B cell (primary cell): ENCODE measurements around the gene PSD4. TPM values are rescaled to one million over a fixed set of nuclear protein-coding genes. Genes with fewer than 3 reads are reported as not detected.
A peak's percentile ranks its signal among the peaks of the same experiment; 100 is the strongest.

Experiments
- ATAC-seq: fragments of 200-7000 bp; cut with Tn5 transposase; one replicate; pipeline ENCODE4 v1.10.0; 2021; ENCODE audit warnings: low read depth, mild to moderate bottlenecking, moderate number of reproducible peaks, moderate library complexity
- CTCF ChIA-PET: fragments of 350-600 bp; sonication (Branson Sonifier 250); formaldehyde crosslinking; loops from one replicate; lab custom pipeline; 2021; ENCODE audit warnings: antibody characterized with exemption, inconsistent platforms; lab: Charles Lee
- POLR2A ChIA-PET: fragments of 350-600 bp; sonication (Branson Sonifier 250); formaldehyde crosslinking; loops from one replicate; lab custom pipeline; 2021; ENCODE audit warnings: antibody characterized with exemption; lab: Charles Lee
- DNase-seq: peaks from one replicate; pipeline ENCODE4 v3.0.0; 2013
- H2AFZ ChIP-seq: 2 replicates; pipeline ENCODE4 v1.6.1; 2012; ENCODE audit warnings: mild to moderate bottlenecking, low read depth, low read length; ENCODE audit not compliant: insufficient read depth, poor library complexity, severe bottlenecking
- H3K27ac ChIP-seq, 2 donors: 1 replicate in 1 of 2; 2 replicates in 1 of 2; pipeline ENCODE4 v1.5.1; 2012 to 2013; ENCODE audit warnings: low read length in 2 of 2, mild to moderate bottlenecking in 2 of 2, moderate library complexity in 1 of 2
- H3K27me3 ChIP-seq, 4 experiments: fragments of 200-600 bp in 1 of 4; sonication (generic) in 1 of 4; replicated peaks in 1 of 4; 1 replicate in 2 of 4; 2 replicates in 2 of 4; pipeline versions ENCODE4 v1.6.1 to v1.7.0; 2013 to 2016; ENCODE audit warnings: low read length in 3 of 4, mild to moderate bottlenecking in 2 of 4, mixed read lengths in 1 of 4, moderate library complexity in 1 of 4; ENCODE audit not compliant: insufficient read depth in 4 of 4, control insufficient read depth in 3 of 4; ENCODE audit errors: control extremely low read depth in 1 of 4
- H3K36me3 ChIP-seq, 2 experiments: replicated peaks in 1 of 2; 1 replicate in 1 of 2; 2 replicates in 1 of 2; pipeline versions ENCODE4 v1.6.1 to v1.7.1; 2013; ENCODE audit warnings: low read length in 1 of 2; ENCODE audit not compliant: insufficient read depth in 2 of 2, control insufficient read depth in 1 of 2; ENCODE audit errors: control extremely low read depth in 1 of 2, extremely low read depth in 1 of 2
- H3K4me1 ChIP-seq, 2 donors: fragments of 200-600 bp in 1 of 2; sonication (generic) in 1 of 2; 1 replicate in 1 of 2; 2 replicates in 1 of 2; pipeline versions ENCODE4 v1.5.1 to v1.6.1; 2013 to 2017; ENCODE audit warnings: low read length in 2 of 2; ENCODE audit not compliant: control insufficient read depth in 2 of 2, insufficient read depth in 2 of 2
- H3K4me2 ChIP-seq: replicated peaks from 2 replicates; pipeline ENCODE3; 2012; ENCODE audit warnings: mild to moderate bottlenecking, low read depth, low read length; ENCODE audit not compliant: poor library complexity, severe bottlenecking
- H3K4me3 ChIP-seq, 5 experiments: fragments of 200-600 bp in 1 of 5; sonication (generic) in 1 of 5; 1 replicate in 3 of 5; 2 replicates in 2 of 5; pipeline versions ENCODE4 v1.5.1 to v1.7.0; 2011 to 2016; ENCODE audit warnings: low read length in 4 of 5, mild to moderate bottlenecking in 4 of 5, low read depth in 2 of 5, control low read depth in 1 of 5, moderate library complexity in 1 of 5; ENCODE audit not compliant: insufficient read depth in 1 of 5; ENCODE audit errors: control extremely low read depth in 1 of 5, extremely low read depth in 1 of 5
- H3K79me2 ChIP-seq: fragments of 200-600 bp; sonication (generic); one replicate; pipeline ENCODE4 v1.6.0; 2016; ENCODE audit warnings: low read length; ENCODE audit not compliant: control insufficient read depth, insufficient read depth
- H3K9ac ChIP-seq: fragments of 200-600 bp; sonication (generic); 2 replicates; pipeline ENCODE4 v1.6.1; 2017; ENCODE audit warnings: mild to moderate bottlenecking, low read length, moderate library complexity
- H3K9me3 ChIP-seq, 3 donors: one replicate each; pipeline versions ENCODE4 v1.6.1 to v1.7.1; 2013; ENCODE audit warnings: low read length in 2 of 3; ENCODE audit not compliant: control insufficient read depth in 2 of 3, insufficient read depth in 1 of 3; ENCODE audit errors: control extremely low read depth in 1 of 3
- H4K20me1 ChIP-seq: 2 replicates; pipeline ENCODE4 v1.6.0; 2012; ENCODE audit warnings: mild to moderate bottlenecking, low read length; ENCODE audit not compliant: insufficient read depth, control insufficient read depth, poor library complexity, severe bottlenecking
- H3K27ac Mint-ChIP-seq: one replicate; pipeline ENCODE4 v1.8.0; 2021; ENCODE audit warnings: mixed read lengths
- H3K27me3 Mint-ChIP-seq: one replicate; pipeline ENCODE4 v1.8.0; 2021; ENCODE audit warnings: mixed read lengths
- H3K4me1 Mint-ChIP-seq: one replicate; pipeline ENCODE4 v1.8.0; 2021; ENCODE audit warnings: mixed read lengths
- H3K4me3 Mint-ChIP-seq: one replicate; pipeline ENCODE4 v1.8.0; 2021; ENCODE audit warnings: mixed read lengths
- H3K9me3 Mint-ChIP-seq: one replicate; pipeline ENCODE4 v1.8.0; 2022; ENCODE audit warnings: mixed read lengths; ENCODE audit not compliant: insufficient read depth
- CTCF ChIP-seq: fragments of 200-600 bp; IDR thresholded peaks from one replicate; pipeline ENCODE4 v1.8.0; 2022; ENCODE audit warnings: antibody characterized with exemption, mild to moderate bottlenecking
- EZH2 ChIP-seq: IDR thresholded peaks from 2 replicates; pipeline ENCODE4 v1.6.1; 2012; ENCODE audit warnings: borderline replicate concordance, low read depth, mild to moderate bottlenecking, moderate library complexity, low read length; ENCODE audit not compliant: insufficient read depth, poor library complexity, severe bottlenecking
- WGBS: methylation state at CpG from one replicate; pipeline ENCODE4 v1.1.5; 2013; ENCODE audit warnings: missing lambda C conversion rate; ENCODE audit not compliant: insufficient coverage; 5-methylcytosine and 5-hydroxymethylcytosine counted together
- intact Hi-C: fragments of 100-400 bp; cut with micrococcal nuclease; formaldehyde crosslinking; loops from one replicate; pipeline ENCODE4 v1.10.0; 2022
- polyA plus RNA-seq: library from polyadenylated mRNA; depleted of rRNA; stranded (reverse); fragments of >200 nt; gene quantifications from 2 replicates; pipeline ENCODE4 v1.2.3, GENCODE V29; 2012
- total RNA-seq, 2 donors: library from RNA; stranded (reverse); fragments of 120-200 nt in 1 of 2; gene quantifications; 1 replicate in 1 of 2; 2 replicates in 1 of 2; pipeline versions ENCODE4 v1.2.3 to v1.2.4, GENCODE V29; 2013 to 2022

The PSD4 gene
- total and polyA plus RNA-seq, 2 donors (not counting 1 experiment from before 2014, with no cell fraction given), result 87.1 to 203 TPM

GRCh38 chr2:113180131-113180946 lies 6.6 kb downstream of the PSD4 start:
- POLR2A ChIA-PET, result interaction anchor here (0.6 to 1.9 kb wide), 4 partner anchors 8 to 20 kb away, joined by 3 to 6 read pairs (median 4); no protein-coding TSS in a partner anchor
- H3K9ac ChIP-seq, result peak overlapping the region; percentile 1
- H3K27ac Mint-ChIP-seq, result peak overlapping the region; percentile 90
- intact Hi-C loops, result no loop called here
- H3K79me2 ChIP-seq, result peaks cover 100% of the 10 kb centered on the region
- H3K27me3 ChIP-seq, result no peaks in the 10 kb centered on the region
- H3K27me3 Mint-ChIP-seq, result no peaks in the 10 kb centered on the region
- H3K4me3 ChIP-seq, result no peak overlapping the region
- CTCF ChIA-PET, result interaction anchor here (0.7 to 18.3 kb wide), 12 partner anchors 9 to 219 kb away, joined by 3 to 327 read pairs (median 4); no protein-coding TSS in a partner anchor
- peaks cover 100% of the 10 kb centered on the region for H4K20me1 ChIP-seq
- H2AFZ ChIP-seq, result no peak overlapping the region
- peaks cover 0 to 85% of the 10 kb centered on the region in 2 experiments for H3K36me3 ChIP-seq
- no peaks in the 10 kb centered on the region for H3K9me3 ChIP-seq
- H3K4me1 Mint-ChIP-seq, result peaks cover 91% of the 10 kb centered on the region
- H3K27ac ChIP-seq, result peak overlapping the region; percentile 31 to 73
- H3K4me2 ChIP-seq, result peak overlapping the region; percentile 61
- peaks cover 82 to 97% of the 10 kb centered on the region in 2 donors for H3K4me1 ChIP-seq
- no peaks in the 10 kb centered on the region for H3K9me3 Mint-ChIP-seq
- TF ChIP-seq EZH2 (no peak), CTCF (no peak)
- no peak for ATAC-seq
- peak overlapping the region; percentile 69 for H3K4me3 Mint-ChIP-seq
- no peak for DNase-seq
- 78% methylated on average over 13 of the region's 17 CpGs for WGBS
